Ramos (cell line): Measurements from ENCODE around the gene DEFB125.

Source experiments
- in situ Hi-C: fragments of 300-500 bp; cut with MboI; formaldehyde crosslinking; loops from one replicate; pipeline ENCODE4 v1.14.3; 2022; ENCODE audit warnings: low sequenced_read_pairs; ENCODE audit not compliant: unreplicated experiment

DEFB125 gene

GRCh38 chr20:142290-142689 lies 54.8 kb downstream of the DEFB125 start, which contains the start of gene DEFB126:
TSS of gene DEFB126 (plus strand) at chr20:142590. CDS start at chr20:142629, 39 bp downstream.
- in situ Hi-C loops, result no loop called here

GRCh38 chr20:145877-146276 lies 58.4 kb downstream of the DEFB125 start:
- in situ Hi-C loops, result no loop called here
